Endothelial cell of umbilical vein (primary cell): ENCODE results near the gene RBP5.

Experiments used
- EZH2 ChIP-seq: IDR thresholded peaks from 2 replicates; pipeline ENCODE4 v1.6.1; 2012; ENCODE audit warnings: borderline replicate concordance, low read depth, mild to moderate bottlenecking, moderate library complexity, low read length, inconsistent platforms; ENCODE audit not compliant: severe bottlenecking
- FOS ChIP-seq: IDR thresholded peaks from 2 replicates; pipeline ENCODE4 v1.6.1; 2011; ENCODE audit warnings: mild to moderate bottlenecking, low read length, moderate library complexity, borderline replicate concordance; ENCODE audit not compliant: insufficient read depth
- JUN ChIP-seq: IDR thresholded peaks from 2 replicates; pipeline ENCODE4 v1.6.1; 2011; ENCODE audit warnings: borderline replicate concordance, low read depth; ENCODE audit not compliant: insufficient read length, insufficient read depth
- MYC ChIP-seq: IDR thresholded peaks from one replicate; pipeline ENCODE4 v1.6.1; 2011; ENCODE audit warnings: mild to moderate bottlenecking, low read depth, low read length
- POLR2A ChIP-seq: IDR thresholded peaks from 2 replicates; pipeline ENCODE4 v1.6.1; 2012; ENCODE audit warnings: low read depth, mild to moderate bottlenecking, control low read depth, low read length
- POLR2AphosphoS5 ChIP-seq: IDR thresholded peaks from 2 replicates; pipeline ENCODE4 v1.6.1; 2012; ENCODE audit warnings: low read depth, mild to moderate bottlenecking, control low read depth, low read length, moderate library complexity; ENCODE audit not compliant: insufficient read depth
- TF ChIP-seq, protein P1 (sequence below), 2 donors: IDR thresholded peaks; 1 replicate in 1 of 2; 2 replicates in 1 of 2; pipeline ENCODE4 v1.5.1; 2011; ENCODE audit warnings: low read length in 2 of 2, mild to moderate bottlenecking in 2 of 2, moderate library complexity in 2 of 2, control low read depth in 1 of 2, inconsistent platforms in 1 of 2, low read depth in 1 of 2; ENCODE audit not compliant: insufficient read depth in 1 of 2; ENCODE audit errors: extremely low read depth in 1 of 2
- TF ChIP-seq, protein P2 (sequence below): IDR thresholded peaks from 2 replicates; pipeline ENCODE4 v1.6.1; 2011; ENCODE audit not compliant: insufficient read depth, insufficient read length

DNA sequence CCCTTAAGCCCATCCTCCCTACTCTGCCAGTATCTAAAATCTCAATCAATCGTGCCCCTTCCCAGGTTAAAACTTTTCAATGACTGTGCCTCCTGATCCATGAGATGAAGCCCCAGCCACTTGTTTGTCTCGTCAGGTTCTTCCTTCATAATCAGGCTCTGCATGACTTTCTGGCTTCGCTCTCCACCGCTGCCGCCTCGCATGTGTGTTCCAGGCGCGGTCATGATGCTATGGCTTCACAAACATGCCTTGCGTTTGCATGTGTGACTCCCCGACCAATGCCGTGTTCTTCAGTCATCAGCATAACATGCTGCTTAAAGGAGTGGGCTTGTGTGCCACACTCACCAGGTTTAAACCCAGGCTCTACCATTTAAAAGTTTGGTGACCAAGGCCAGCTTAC is 14.7 kb downstream of the RBP5 start:
- TF ChIP-seq, protein P1, sequence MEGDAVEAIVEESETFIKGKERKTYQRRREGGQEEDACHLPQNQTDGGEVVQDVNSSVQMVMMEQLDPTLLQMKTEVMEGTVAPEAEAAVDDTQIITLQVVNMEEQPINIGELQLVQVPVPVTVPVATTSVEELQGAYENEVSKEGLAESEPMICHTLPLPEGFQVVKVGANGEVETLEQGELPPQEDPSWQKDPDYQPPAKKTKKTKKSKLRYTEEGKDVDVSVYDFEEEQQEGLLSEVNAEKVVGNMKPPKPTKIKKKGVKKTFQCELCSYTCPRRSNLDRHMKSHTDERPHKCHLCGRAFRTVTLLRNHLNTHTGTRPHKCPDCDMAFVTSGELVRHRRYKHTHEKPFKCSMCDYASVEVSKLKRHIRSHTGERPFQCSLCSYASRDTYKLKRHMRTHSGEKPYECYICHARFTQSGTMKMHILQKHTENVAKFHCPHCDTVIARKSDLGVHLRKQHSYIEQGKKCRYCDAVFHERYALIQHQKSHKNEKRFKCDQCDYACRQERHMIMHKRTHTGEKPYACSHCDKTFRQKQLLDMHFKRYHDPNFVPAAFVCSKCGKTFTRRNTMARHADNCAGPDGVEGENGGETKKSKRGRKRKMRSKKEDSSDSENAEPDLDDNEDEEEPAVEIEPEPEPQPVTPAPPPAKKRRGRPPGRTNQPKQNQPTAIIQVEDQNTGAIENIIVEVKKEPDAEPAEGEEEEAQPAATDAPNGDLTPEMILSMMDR (IDR thresholded peaks at IDR 0.05; ENCODE audit: extremely low read depth in 1 of 2, insufficient read depth in 1 of 2, low read depth in 1 of 2, low read length in 2 of 2), result no peak
- TF ChIP-seq POLR2AphosphoS5 (no peak), JUN (no peak), MYC (no peak), POLR2A (no peak), FOS (no peak), EZH2 (no peak)
- TF ChIP-seq, protein P2, sequence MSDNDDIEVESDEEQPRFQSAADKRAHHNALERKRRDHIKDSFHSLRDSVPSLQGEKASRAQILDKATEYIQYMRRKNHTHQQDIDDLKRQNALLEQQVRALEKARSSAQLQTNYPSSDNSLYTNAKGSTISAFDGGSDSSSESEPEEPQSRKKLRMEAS, result no peak
